GM12891 (cell line): ENCODE measurements around the gene SARDH.

Experiments used
- POLR2A ChIP-seq: IDR thresholded peaks from 2 replicates; pipeline ENCODE4 v1.6.1; 2011; ENCODE audit warnings: low read depth, low read length, control low read depth
- POLR2AphosphoS5 ChIP-seq: IDR thresholded peaks from 2 replicates; pipeline ENCODE4 v1.6.1; 2011; ENCODE audit warnings: low read depth, low read length, control low read depth
- POU2F2 ChIP-seq: IDR thresholded peaks from 2 replicates; pipeline ENCODE4 v1.6.1; 2011; ENCODE audit warnings: low read depth, mild to moderate bottlenecking, control low read depth, low read length, moderate library complexity
- SPI1 ChIP-seq: IDR thresholded peaks from 2 replicates; pipeline ENCODE4 v1.6.1; 2011; ENCODE audit warnings: low read depth, low read length, control low read depth
- TAF1 ChIP-seq: IDR thresholded peaks from 2 replicates; pipeline ENCODE4 v1.6.1; 2011; ENCODE audit warnings: low read depth, low read length, control low read depth

- TF ChIP-seq POLR2AphosphoS5 (no peak), POLR2A (no peak), SPI1 (no peak), TAF1 (no peak), POU2F2 (no peak)
Observed at GRCh38 chr9:133758228-133758627, 20.1 kb upstream of the SARDH start.
